ENCODE measurements around the gene VAMP5.

GRCh38 chr2:85541753-85542457 lies 42.3 kb upstream of the VAMP5 start:
- TF ChIP-seq, protein P1, sequence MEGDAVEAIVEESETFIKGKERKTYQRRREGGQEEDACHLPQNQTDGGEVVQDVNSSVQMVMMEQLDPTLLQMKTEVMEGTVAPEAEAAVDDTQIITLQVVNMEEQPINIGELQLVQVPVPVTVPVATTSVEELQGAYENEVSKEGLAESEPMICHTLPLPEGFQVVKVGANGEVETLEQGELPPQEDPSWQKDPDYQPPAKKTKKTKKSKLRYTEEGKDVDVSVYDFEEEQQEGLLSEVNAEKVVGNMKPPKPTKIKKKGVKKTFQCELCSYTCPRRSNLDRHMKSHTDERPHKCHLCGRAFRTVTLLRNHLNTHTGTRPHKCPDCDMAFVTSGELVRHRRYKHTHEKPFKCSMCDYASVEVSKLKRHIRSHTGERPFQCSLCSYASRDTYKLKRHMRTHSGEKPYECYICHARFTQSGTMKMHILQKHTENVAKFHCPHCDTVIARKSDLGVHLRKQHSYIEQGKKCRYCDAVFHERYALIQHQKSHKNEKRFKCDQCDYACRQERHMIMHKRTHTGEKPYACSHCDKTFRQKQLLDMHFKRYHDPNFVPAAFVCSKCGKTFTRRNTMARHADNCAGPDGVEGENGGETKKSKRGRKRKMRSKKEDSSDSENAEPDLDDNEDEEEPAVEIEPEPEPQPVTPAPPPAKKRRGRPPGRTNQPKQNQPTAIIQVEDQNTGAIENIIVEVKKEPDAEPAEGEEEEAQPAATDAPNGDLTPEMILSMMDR (IDR thresholded peaks at IDR 0.05) = no peak
- TF ChIP-seq POLR2A (IDR thresholded peaks at IDR 0.05) (no peak), EP300 (IDR thresholded peaks at IDR 0.05) (no peak), POLR2AphosphoS5 (IDR thresholded peaks at IDR 0.05) (peak; percentile 28)
